Fibroblast of villous mesenchyme (primary cell): ENCODE measurements around the gene ABCG1. TPM values are rescaled to one million over a fixed set of nuclear protein-coding genes. Genes with fewer than 3 reads are reported as not detected.

Experiments
- DNase-seq: peaks from one replicate; pipeline ENCODE4 v3.0.0-alpha.2; 2010; ENCODE audit warnings: low read depth
- H3K4me3 ChIP-seq: 2 replicates; pipeline ENCODE4 v1.5.1; 2011; ENCODE audit warnings: low read depth, mild to moderate bottlenecking, low read length
- total RNA-seq: library from RNA; depleted of rRNA; stranded (reverse); fragments of >200 nt; gene quantifications from 2 replicates; pipeline ENCODE4 v1.2.3, GENCODE V29; 2012
- TF ChIP-seq, protein P1 (sequence below): IDR thresholded peaks from 2 replicates; pipeline ENCODE4 v1.5.1; 2012; ENCODE audit warnings: low read depth, mild to moderate bottlenecking, low read length; ENCODE audit not compliant: insufficient read depth

Gene ABCG1
- total RNA-seq, 1 donor = 0.43 TPM

DNA sequence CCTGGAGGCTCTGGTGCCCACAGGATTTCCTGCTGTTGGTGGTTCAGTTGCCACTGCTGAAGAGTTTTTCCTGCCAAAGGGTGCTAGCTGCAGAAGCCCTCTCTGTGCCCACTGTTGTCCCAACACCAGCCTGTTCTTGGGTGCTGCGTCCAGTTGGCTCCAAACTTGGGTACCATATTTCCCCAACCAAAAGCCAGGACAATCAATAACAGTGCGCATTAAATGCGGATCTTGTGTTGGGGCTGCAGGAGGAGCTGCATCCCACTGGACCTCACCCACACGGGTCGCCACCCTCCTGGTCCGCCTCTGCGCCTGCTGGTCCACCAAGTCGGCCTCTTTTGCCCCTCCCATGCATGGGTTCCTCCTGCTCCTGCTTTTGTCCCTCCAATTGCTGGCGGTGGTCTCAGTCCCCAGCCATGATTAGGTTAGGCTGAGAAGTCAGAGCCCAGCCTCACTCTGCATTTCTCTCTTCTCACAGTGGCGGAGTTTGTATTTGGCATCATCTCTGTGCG, 9.8 kb downstream of the ABCG1 start:
- DNase-seq = no peak
- H3K4me3 ChIP-seq = no peak overlapping the region
- TF ChIP-seq, protein P1, sequence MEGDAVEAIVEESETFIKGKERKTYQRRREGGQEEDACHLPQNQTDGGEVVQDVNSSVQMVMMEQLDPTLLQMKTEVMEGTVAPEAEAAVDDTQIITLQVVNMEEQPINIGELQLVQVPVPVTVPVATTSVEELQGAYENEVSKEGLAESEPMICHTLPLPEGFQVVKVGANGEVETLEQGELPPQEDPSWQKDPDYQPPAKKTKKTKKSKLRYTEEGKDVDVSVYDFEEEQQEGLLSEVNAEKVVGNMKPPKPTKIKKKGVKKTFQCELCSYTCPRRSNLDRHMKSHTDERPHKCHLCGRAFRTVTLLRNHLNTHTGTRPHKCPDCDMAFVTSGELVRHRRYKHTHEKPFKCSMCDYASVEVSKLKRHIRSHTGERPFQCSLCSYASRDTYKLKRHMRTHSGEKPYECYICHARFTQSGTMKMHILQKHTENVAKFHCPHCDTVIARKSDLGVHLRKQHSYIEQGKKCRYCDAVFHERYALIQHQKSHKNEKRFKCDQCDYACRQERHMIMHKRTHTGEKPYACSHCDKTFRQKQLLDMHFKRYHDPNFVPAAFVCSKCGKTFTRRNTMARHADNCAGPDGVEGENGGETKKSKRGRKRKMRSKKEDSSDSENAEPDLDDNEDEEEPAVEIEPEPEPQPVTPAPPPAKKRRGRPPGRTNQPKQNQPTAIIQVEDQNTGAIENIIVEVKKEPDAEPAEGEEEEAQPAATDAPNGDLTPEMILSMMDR = no peak

DNA sequence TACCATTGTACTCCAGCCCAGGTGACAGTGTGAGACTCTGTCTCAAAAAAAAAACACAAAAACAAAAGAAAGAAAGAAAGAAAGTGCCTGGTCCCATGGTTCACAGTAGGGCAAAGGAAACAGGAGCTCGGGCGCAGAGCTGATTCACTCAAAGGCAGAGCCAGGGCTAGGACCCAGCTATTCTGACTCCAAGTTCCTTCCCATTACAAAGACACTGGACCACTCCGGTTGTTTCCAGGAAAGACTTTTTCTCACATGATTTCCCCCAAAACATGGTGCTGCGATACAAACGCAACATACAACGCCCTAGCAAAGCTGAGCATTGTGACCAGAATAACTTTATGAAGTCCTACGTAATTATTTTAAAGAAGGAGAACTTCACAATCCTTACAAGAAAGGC, 10.7 kb downstream of the ABCG1 start:
- no peak overlapping the region for H3K4me3 ChIP-seq
- no peak for DNase-seq
- TF ChIP-seq, protein P1 = no peak

DNA sequence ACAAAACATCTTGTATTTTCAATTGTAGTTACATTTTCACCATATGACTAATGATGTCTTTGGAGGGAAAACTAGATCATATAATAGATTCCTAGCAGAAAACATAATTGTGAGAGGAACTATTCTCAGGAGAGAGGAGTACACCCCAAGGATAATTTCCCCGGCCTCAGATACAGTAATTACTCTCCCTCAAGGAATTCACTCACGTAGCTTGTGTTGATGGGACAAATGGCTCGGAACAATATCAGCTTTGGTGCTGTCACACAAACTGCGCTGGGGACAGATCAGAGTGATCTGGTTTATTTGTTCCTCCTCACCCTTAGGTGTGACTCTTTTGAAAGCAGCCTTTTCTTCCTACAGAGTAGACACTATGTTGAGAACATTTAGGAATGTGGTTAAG, 11.2 kb downstream of the ABCG1 start:
- TF ChIP-seq, protein P1 = no peak
- no peak for DNase-seq
- H3K4me3 ChIP-seq = no peak overlapping the region

DNA sequence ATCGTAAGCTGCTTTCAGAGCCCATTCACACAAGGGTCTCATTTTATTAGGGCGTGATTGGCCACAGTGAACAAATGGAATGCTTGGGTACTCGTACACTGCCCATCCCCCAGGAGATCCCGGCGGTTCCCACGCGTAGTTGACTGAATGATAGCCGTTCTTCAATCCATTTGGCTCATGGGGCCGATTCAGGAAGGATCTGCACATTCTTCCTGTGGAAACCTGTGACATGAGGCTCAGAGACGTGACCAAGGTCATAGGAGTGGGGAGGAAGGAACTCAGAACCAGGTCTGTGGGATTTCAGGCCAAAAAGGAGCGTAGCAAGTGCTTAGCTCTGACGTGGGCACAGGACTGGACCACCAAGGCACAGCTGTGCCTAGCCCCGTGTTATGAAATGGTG, 11.7 kb downstream of the ABCG1 start:
- no peak overlapping the region for H3K4me3 ChIP-seq
- DNase-seq = no peak
- TF ChIP-seq, protein P1 = no peak

DNA sequence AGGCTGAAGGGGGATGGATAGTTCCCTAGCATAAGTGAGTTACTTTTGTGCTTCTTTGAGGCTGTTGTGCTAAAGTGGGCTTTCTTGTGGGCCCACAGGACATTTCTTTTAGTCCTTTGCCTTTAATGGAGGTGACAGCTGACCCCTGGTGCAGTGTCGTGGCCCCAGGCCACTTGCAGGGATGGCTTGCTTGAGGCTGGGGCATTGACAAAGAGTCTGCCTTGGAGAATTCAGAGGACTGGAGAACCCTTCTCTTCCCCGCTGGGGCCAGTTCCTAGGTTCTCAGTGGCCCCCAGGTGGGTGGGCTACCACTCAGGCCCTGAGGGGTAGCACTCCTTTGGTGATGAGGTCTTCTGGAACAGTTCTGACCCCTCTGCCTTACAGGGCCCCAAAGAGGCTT, 12.8 kb downstream of the ABCG1 start:
- no peak for DNase-seq
- H3K4me3 ChIP-seq = no peak overlapping the region
- TF ChIP-seq, protein P1 = no peak

DNA sequence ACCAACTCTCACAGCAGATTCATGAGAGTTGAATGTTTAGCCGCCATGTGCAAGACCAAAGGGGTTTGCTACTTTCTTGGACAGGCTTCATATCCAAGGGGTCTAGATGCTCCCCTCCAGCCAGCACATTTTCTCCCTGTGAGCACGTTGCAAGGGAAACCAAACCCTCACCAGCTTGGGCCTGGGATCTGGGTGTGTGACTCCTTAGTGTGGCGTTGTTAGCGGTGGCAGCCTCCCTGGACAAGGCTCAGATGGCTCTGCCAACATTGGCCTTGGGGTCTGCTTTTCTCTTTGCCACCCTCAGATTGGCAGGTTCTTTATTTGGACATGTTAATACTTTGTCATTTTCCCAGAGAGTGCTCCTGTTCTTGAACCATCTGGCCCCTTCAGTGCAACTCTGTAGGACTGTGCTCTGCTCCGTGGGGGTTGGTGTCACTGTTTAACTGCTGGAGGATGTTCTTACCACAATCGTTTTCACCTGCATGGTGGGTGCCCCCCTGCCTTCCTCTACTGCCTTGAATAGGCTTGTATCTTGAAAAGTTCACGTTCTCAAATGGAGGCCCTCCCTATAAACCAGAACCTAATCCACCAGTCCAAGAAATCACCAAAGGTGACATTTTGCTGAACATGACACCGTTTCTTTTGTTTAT, 13.4 kb downstream of the ABCG1 start:
- TF ChIP-seq, protein P1 = no peak
- DNase-seq = no peak

More for the DNA sequence above, 13.4 kb downstream of the ABCG1 start:
- no peak overlapping the region for H3K4me3 ChIP-seq
